Measurements from ENCODE around the gene AS3MT. TPM values are rescaled to one million over a fixed set of nuclear protein-coding genes. Genes with fewer than 3 reads are reported as not detected.

AS3MT gene
- polyA plus RNA-seq, 1 of the 3 experiments (the other 2 are of a cell fraction) = 9.0 TPM

DNA sequence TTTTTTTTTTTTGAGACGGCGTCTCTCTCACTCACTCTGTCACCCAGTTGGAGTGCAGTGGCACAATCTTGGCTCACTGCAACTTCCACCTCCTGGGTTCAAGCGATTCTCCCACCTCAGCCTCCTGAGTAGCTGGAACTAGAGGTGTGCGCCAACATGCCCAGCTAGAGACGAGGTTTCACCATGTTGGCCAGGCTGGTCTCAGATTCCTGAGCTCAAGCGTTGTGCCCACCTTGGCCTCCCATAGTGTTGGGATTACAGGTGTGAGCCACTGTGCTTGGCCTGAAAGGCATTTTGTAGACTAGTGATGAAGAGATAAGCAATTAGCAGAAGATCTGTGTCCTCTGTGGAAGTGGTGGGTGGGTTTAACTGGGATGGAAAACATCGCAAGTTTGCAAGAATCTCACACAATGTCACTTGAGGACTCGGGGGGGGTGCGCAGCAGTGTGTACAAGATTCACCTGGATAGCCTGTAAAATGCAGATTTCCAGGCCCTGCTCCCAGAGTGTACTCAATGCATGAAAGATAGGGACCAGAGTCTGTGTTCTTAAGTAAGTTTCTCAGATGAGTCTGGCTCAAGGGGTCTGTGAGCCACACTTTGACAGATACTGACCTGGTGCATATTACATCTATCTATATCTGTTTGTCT lies 43.0 kb upstream of the AS3MT start:
- H3K79me2 ChIP-seq (ENCODE audit: insufficient read depth) = no peaks in the 10 kb centered on the region
- H3K9me3 ChIP-seq = no peaks in the 10 kb centered on the region
- DNase-seq = no peak
- no peak overlapping the region for H3K27ac ChIP-seq (ENCODE audit: low read depth in 2 of 2, low read length in 1 of 2)
- no peaks in the 10 kb centered on the region for H3K9me2 ChIP-seq
- no peak overlapping the region for H2AFZ ChIP-seq (ENCODE audit: low read depth)
- no peaks in the 10 kb centered on the region for H3K4me1 ChIP-seq (ENCODE audit: control insufficient read depth in 1 of 2, insufficient read depth in 2 of 2, low read depth in 1 of 2, low read length in 1 of 2)
- H3K4me2 ChIP-seq = no peak overlapping the region
- ChIA-PET CTCF (interaction anchor here (1.0 to 1.7 kb wide), 2 partner anchors 9 to 92 kb away, joined by 4 read pairs; partner anchors contain the start of gene CNNM2), POLR2A (no interaction called here)
- TF ChIP-seq, protein P1, sequence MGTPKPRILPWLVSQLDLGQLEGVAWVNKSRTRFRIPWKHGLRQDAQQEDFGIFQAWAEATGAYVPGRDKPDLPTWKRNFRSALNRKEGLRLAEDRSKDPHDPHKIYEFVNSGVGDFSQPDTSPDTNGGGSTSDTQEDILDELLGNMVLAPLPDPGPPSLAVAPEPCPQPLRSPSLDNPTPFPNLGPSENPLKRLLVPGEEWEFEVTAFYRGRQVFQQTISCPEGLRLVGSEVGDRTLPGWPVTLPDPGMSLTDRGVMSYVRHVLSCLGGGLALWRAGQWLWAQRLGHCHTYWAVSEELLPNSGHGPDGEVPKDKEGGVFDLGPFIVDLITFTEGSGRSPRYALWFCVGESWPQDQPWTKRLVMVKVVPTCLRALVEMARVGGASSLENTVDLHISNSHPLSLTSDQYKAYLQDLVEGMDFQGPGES (IDR thresholded peaks at IDR 0.05; ENCODE audit: low read depth, low read length) = no peak
- TF ChIP-seq MEF2A (IDR thresholded peaks at IDR 0.05; ENCODE audit: borderline replicate concordance, low read depth) (no peak), NFIC (IDR thresholded peaks at IDR 0.05; ENCODE audit: borderline replicate concordance) (no peak), NRF1 (IDR thresholded peaks at IDR 0.05; ENCODE audit: low read depth, low read length) (no peak), POLR2AphosphoS5 (IDR thresholded peaks at IDR 0.05; ENCODE audit: low read depth, low read length) (no peak), RXRA (IDR thresholded peaks at IDR 0.05; ENCODE audit: borderline replicate concordance, low read depth) (no peak), FOSL2 (IDR thresholded peaks at IDR 0.05; ENCODE audit: borderline replicate concordance, low read depth) (no peak), EP300 (IDR thresholded peaks at IDR 0.05; ENCODE audit: borderline replicate concordance in 1 of 2, low read depth in 1 of 2, low read length in 1 of 2) (no peak), FOXM1 (IDR thresholded peaks at IDR 0.05; ENCODE audit: low read depth) (no peak), MAX (IDR thresholded peaks at IDR 0.05; ENCODE audit: low read depth) (no peak), CTCF (IDR thresholded peaks at IDR 0.05) (no peak), JUND (IDR thresholded peaks at IDR 0.05) (no peak), GABPA (IDR thresholded peaks at IDR 0.05; ENCODE audit: low read depth) (no peak), EZH2phosphoT487 (IDR thresholded peaks at IDR 0.05; ENCODE audit: borderline replicate concordance, low read depth) (no peak), ZBTB33 (IDR thresholded peaks at IDR 0.05; ENCODE audit: borderline replicate concordance, low read depth) (no peak), GATA2 (CRISPR knock-in tag; IDR thresholded peaks at IDR 0.05) (no peak), TAF1 (IDR thresholded peaks at IDR 0.05; ENCODE audit: borderline replicate concordance, low read depth, low read length) (no peak), MXI1 (IDR thresholded peaks at IDR 0.05; ENCODE audit: low read depth, low read length) (no peak)
- no peaks in the 10 kb centered on the region for H3K36me3 ChIP-seq (replicated peaks in 1 of 2; ENCODE audit: control insufficient read depth in 1 of 2, insufficient read depth in 2 of 2, low read length in 1 of 2)
- H3K4me3 ChIP-seq (ENCODE audit: low read depth in 2 of 2, low read length in 1 of 2) = no peak overlapping the region
- no peak overlapping the region for H3K9ac ChIP-seq
- no peaks in the 10 kb centered on the region for H3K27me3 ChIP-seq (ENCODE audit: insufficient read depth)
- WGBS (ENCODE audit: low lambda C conversion rate) = 76% methylated on average over 9 of the region's 9 CpGs
- no peaks in the 10 kb centered on the region for H4K20me1 ChIP-seq (ENCODE audit: insufficient read depth)
- no peaks in the 10 kb centered on the region for H3F3A ChIP-seq (replicated peaks; ENCODE audit: insufficient read depth)

Measured in SK-N-SH (cell line).